Measurements from ENCODE around the gene PRRT2.
A peak's percentile ranks its signal among the peaks of the same experiment; 100 is the strongest.

Gene PRRT2

DNA sequence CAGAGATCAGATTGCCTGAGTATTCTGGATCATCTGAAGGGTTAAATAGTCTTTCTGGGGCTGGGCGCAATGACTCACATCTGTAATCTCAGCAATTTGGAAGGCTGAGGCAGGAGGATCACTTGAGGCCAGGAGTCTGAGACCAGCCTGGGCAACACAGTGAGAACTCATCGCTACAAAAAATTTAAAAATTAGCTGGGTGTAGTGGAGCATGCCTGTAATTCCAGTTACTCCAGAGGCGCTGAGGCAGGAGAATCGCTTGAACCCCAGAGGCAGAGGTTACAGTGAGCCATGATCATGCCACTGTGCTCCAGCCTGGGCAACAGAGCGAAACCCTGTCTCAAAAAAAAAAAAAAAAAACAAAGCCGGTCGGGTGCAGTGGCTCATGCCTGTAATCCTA, 23.9 kb downstream of the PRRT2 start:
- no peak for DNase-seq

DNA sequence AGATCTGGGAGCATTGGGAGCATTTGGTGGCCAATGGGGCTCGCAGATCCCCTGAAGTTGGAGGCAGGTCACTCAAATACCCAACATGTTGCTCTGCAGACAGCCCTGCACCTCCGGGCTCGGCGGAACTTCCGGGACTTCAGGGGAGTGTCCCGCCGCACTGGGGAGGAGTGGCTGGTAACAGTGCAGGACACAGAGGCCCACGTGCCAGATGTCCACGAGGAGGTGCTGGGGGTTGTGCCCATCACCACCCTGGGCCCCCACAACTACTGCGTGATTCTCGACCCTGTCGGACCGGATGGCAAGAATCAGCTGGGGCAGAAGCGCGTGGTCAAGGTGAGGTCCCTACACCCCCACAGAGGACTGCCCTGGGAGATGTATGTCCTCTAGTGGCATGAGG, 24.6 kb downstream of the PRRT2 start:
- DNase-seq = no peak

DNA sequence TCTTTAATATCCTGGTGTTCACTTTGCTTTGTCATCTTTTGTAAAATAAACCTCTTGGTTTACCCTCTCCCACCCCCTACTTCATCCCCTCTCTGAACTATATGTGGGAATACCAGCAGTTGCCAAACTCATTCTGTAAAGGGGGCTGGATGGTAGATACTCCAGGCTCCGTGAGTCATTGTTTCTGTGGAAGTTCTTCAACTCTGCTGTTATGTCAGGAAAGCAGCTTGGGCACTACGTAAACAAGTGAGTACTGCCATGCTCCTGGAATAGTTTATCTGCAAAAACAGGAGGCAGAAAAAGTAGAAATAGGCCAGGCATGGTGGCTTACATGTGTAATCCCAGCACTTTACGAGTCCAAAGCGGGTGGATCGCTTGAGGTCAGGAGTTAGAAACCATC, 25.8 kb downstream of the PRRT2 start:
- no peak for DNase-seq

DNA sequence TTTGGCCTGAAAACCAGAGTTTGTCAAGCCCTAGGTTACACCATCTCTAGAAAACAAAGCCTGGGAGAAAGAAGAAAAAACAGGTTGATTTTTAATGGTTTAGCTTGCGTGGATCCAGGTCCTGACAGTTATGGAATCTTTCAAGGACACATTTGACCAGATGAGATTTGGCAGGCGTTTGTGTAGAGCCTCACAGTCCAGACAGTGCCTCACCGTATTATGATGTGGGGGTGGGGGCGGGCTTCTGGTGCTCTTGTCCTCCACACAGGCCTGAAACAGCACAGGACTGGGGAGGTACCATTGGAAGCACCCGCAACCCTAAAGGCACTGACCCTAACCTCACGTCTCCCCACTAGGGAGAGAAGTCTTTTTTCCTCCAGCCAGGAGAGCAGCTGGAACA, 27.8 kb downstream of the PRRT2 start:
- no peak for DNase-seq

DNA sequence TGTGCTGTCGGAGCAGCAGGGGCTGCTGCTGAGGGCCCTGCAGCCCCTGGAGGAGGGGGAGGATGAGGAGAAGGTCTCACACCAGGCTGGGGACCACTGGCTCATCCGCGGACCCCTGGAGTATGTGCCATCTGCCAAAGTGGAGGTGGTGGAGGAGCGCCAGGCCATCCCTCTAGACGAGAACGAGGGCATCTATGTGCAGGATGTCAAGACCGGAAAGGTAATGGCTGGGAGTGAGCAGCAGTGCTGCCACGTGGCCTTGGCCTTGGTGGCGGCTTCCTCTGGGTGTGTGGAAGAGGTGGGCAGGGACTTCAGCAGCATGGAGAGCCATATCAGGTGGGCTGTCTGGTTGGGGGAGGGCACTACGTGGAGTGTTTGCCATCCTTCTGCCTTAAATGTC, 28.2 kb downstream of the PRRT2 start:
- no peak for DNase-seq

DNA sequence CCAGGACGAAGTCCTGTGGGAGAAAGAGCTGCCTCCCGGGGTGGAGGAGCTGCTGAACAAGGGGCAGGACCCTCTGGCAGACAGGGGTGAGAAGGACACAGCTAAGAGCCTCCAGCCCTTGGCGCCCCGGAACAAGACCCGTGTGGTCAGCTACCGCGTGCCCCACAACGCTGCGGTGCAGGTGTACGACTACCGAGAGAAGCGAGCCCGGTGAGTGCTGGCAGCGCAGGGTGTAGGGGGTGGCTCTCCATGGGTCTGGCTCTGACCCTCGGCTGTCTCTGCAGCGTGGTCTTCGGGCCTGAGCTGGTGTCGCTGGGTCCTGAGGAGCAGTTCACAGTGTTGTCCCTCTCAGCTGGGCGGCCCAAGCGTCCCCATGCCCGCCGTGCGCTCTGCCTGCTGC, 29.6 kb downstream of the PRRT2 start:
- DNase-seq = no peak

DNA sequence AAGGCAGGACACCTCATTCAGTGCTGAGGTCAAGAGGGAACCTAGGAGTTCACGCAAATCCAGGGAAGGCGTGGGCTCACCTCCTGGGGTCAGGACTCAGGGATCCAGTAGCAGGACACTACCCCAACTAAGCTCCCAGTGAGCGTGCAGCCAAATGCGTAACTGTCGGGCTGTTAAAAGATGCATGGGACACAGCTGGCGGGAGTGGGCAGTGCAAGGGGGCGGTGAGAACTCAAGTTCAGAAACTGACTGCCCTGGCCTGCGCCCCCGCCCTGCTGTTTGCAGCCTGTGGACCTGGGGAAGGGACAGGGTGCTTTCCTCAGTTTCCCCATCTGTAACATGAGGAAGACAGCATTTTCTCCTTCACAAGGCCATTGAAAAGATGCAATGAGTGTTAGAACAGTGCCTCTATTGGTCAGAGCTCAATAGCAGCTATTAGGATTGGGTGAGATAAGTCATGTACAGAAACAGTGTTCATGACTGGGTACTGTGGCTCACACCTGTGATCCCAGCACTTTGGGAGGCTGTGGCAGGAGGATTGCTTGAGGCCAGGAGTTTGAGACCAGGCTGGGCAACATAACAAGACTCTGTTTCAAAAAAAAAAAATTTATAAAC, 30.8 kb downstream of the PRRT2 start:
- no peak for DNase-seq

DNA sequence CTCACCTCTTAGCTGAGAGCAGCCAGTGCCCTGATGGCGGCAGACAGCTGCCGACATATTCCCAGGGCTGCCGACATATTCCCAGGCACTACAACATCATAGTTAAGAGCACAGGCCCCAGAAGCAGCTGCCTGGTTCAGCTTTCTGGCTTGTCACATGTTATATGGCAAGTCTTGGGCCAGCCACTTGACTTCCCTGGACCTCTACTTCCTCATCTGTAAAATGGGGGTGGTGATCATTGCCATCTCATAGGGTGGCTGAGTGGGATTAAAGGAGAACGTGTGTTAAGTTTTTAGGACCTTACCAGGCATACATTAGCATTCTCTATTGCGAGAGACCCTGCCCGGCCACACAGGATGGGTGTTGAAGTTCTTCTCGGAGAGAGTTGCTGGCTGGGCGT, 31.9 kb downstream of the PRRT2 start:
- DNase-seq = no peak

DNA sequence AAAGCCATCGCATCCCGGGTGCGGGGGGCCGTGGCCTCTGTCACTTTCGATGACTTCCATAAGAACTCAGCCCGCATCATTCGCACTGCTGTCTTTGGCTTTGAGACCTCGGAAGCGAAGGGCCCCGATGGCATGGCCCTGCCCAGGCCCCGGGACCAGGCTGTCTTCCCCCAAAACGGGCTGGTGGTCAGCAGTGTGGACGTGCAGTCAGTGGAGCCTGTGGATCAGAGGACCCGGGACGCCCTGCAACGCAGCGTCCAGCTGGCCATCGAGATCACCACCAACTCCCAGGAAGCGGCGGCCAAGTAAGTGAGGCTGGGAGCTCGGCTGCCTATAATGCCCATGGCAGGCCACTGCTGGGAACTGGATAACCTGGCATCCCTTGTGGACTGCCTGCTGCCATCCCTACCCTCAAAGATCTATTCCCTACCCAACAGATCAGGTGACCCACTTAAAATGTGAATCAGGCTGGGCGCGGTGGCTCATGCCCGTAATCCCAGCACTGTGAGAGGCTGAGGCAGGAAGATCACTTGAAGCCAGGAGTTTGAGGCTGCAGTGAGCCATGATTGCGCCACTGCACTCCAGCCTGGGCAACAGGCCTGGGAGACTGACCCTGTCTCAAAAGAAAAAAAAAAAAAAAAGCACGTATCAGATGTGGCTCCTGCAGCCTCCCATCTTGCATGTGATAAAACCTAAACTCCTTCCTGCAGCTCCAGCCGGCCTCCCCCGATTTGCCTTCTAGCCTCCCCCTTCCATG, 32.8 kb downstream of the PRRT2 start:
- DNase-seq = no peak

DNA sequence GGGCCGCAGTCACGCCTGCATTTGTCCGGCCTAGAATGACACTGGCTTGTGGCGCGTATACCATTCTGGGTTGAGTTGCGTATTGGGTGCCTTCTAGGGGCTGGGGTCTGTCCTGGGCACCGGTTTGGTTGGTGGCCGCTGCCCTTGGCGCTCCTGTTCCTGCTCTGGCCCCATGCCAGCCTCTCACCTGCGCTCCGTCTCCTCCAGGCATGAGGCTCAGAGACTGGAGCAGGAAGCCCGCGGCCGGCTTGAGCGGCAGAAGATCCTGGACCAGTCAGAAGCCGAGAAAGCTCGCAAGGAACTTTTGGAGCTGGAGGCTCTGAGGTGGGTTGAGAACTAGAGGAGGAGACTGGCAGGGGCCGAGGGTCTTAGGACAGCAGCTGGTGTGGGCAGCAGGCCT, 33.7 kb downstream of the PRRT2 start:
- DNase-seq = no peak

DNA sequence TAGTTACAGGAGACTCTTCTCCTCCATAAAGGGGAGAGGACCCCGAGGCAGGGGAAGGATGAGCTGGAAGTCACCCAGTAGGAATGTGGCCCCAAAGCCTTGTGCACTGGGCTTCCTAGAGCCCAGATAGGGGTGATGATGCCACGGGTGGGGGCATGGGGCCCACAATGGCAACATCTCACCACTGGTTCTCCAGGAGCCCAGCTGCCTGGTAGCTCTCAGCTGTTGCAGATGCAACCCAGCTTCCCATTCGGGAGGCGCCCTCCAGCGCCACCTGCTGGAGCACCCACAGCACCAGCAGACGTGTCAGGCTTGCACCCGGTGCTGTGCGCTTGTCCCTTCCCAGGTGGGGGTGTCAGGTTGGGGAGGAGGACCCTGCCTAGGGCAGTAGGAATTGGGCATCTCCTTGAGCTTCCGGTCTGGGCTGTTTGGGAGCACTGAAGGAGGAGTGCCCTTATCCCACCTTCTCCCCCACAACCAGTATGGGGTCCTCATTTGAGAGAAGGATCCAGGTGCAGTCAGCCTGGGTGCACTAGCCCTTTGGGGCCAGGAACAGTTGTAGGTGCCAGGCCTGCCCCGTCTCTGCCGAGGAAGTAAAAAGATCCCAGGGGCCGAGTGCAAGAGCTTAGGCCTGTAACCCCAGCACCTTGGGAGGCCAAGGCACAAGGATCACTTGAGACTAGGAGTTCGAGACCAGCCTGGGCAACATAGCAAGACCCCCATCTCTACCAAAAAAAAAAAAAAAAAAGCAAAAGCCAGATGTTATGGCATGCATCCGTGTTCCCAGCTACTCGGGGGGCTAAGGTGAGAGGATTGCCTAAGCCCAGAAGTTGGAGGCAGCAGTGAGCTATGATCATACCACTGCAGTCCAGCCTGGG, 36.7 kb downstream of the PRRT2 start:
- DNase-seq = peak; percentile 62

DNA sequence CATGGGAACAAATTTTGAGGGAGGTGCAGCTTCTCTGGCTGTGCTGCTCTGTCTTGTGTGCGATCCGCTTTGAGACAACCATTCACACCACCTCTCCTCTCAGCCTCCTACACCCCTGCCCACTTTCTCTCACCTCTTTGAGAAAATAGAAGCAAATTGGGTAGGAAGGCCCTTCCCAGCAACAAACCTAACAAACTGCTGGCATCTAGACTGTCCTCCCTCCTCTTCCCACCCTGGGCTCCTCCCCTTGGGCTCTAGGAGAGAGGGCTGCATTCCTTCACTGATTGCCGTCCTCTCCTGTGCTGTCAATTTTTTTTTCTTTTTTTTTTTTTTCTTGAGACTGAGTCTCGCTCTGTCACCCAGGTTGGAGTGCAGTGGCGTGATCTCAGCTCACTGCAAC, 37.5 kb downstream of the PRRT2 start:
- no peak for DNase-seq

DNA sequence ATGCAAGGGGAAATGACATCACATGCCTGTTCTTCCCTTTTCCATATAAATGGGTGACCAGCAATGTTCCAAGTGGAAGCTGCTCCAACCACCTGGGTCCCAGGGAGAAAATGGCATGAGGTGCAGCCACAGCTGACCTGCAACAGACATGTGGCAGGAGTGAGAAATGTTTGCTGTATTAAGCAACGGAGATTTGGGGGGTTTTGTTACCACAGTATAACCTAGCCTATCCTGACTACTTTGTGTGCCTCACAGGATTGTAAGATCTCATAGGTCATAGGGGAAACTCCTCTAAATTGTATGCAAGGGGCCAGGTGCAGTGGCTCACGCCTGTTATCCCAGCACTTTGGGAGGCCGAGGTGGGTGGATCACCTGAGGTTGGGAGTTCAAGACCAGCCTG, 39.0 kb downstream of the PRRT2 start:
- no peak for DNase-seq

DNA sequence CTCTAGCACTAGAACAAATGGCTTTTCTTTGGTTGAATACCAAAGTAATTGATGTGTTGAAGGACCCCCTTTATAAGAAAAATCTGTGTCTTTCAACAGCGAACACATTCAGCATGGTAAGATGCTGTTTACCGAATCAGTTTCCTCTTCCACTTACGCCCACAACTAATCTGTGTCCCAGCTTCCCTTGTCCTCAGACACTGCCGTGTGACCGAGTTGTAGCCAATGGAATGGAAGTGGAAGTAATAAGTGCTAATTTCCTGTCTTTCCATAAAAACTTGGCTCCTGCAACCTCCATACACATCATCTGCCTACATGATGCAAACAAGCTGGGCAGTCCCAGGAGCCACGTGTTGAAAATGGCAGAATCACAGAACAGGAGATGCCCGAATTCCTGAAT, 40.7 kb downstream of the PRRT2 start:
- peak; percentile 54 for DNase-seq

DNA sequence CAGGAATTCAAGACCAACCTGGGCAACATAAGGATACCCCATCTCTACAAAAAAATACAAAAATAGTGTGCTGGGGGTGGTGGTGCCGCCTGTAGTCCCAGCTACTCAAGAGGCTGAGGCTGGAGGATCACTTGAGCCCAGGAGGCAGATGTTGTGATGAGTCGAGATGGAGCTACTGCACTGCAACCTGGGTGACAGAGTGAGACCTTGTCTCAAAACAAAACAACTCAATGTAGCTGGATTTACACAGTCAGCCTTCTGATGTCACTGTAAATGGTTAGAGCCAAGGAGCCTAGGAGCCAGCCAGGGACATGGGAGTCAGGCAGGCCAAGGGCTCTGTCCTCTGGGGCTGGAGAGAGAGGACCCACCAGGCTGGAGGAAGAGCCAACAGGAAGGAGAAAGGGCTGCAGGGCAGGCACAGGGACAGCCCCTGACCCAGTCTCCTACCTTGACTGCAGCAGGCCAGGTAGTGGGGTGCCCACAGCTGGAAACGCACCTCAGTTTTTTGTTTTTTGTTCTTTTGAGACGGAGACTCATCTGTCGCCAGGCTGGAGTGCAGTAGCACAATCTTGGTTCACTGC, 42.6 kb downstream of the PRRT2 start:
- DNase-seq = no peak

DNA sequence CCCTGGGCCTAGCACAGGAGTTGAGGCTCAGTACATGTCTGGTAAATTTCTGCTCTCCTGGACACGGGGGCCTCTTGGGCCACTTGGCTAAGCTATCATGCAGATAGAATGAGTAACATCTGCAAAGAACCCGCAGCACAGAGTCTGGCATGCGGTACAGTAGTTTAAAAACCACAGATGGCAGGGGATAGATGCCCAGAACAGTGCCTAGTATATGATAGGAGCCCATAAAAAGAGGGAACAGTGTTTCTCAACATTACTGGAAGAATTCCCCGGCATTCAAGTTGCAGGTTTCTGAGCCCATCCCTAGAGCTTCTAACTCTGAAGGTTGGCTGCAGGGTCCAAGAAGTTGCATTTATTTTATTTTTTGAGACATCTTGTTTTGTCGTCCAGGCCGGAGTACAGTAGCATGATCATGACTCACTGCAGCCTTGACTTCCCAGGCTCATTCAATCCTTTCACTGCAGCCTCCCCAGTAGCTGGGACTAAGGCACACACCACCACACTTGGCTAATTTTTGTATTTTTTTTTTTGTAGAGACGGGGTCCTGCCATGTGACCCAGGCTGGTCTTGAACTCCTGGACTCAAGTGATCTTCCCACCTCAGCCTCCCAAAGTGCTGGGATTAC, 45.3 kb downstream of the PRRT2 start:
- DNase-seq = peak; percentile 26

DNA sequence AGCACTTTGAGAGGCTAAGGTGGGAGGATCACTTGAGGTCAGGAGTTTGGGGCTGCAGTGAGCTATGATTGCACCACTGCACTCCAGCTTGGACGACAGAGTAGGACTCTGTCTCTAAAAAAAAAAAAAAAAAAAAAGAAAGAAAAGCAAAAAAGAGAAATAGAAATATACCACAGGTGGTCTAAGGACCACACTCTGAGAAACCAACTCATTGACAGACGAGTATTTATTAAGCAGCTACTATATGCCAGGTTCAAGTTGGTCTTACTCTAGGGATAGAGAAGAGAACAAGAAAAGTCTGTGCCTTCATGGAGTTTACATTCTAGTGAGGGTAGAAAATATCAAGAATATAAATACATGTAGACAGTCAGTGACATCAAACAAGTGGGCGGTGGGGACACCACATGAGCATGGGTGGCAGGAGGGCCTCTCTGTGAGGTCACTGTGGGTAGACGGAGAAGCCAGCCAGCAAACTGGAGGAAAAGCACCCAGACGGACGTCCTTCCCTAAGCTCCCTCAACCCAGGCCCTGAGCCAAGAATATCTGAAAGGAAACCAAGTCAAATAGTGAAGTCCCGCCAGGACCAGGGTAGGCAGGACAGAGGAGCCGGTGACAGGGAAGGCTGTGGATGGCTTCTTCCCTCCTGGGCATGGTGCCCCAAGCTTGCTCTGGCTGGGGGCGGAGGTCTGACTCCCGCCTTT, 46.3 kb downstream of the PRRT2 start:
- DNase-seq = no peak

DNA sequence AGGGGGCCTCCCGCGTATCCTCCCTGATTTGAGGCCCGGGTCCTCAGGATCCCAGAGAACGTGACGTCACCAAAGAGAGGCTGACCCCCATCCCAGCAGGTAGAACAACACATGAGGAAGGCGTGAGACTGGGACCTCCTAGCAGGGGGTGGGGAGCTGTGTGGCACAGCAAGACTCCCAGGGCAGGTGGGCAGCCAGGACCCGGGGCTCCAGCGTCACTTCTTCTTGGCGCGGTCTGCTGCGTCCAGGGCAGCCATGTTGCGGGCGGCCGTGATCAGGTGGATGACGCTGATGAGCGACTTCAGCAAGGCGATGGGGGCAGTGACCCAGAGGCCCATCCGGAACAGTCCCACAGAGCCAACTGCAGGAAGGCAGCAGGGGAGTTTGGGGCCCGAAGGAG, 47.0 kb downstream of the PRRT2 start:
- no peak for DNase-seq

DNA sequence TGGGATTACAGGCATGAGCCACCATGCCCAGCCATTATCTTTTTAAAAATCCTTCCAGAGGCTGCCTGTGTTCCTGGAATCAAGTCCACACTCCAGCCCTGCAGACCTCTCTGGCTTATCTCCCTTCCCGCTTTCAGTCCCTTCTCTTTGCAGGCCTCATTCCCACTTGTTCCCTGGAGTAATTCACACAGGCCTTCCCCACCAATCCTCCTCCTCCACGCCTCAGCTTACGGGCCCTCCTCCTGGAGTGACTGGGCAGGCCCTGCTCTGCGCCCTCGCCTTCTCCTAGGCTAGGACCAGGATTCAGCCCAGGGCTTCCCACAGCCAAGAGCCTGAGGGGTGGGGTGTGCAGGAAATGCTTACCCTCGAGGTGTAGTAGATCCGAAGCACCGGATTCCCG, 48.2 kb downstream of the PRRT2 start:
- DNase-seq = no peak

DNA sequence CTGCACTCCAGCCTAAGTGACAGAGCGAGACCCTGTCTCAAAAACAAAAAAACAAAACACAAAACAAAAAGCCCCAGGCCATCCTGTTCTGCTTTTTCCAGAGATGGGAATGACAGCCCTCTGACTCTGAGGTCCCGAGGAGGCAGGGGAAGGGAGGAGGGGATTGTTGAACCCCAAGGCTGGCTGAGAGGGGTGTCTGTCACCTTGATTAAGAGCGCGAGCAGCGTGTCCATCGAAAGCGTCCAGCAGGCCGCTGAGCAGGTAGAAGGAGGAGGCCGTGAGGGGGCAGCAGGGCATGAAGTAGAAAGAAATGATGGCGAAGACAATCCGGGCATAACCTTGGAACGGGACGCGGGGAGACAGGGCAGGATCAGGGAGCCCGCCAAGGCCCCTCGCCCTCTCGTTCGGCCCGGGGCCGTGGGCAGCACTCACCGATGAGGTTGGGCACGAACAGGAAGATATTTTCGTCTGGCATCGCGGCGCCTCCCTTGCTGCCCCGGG, 50.4 kb downstream of the PRRT2 start:
- DNase-seq = no peak

DNA sequence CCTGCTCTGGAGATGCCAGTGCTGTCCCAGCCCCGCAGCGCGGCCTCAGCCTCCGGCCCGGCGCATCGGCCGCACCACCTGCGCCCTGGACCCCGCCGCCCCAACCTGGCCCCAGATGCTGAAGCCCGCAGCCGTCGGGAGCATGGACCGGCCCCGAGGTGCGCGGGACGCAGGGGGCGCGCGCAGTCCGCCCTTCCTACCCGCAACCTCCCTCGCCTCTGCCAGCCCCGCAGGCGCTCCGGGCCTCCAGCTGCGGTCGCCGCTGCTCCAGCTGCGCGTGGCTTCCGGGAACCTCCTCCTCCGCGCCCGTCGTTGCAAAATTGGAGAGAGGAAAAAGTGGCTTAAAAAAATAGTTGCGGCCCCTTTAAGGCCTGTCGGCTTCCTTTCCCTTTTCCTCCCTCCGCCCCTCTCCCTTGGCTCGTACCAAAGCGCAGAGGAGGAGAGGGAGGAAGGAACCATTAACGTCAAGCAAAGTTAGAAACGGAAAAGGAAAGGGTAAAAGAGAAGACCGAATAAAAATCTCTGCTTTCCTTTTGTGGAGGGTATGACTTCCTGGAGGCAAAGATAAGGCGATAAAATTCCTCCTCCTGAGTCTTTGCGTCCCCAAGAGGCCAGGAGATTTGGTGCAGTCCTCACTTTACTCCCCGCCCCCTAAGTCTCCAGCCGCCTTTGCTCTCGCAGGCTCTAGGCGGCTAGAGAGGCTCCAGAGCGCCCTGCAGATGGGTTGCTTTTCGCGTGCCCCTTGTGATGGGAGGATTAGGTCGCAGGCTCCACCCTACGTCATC, 51.1 kb downstream of the PRRT2 start, which contains the start of gene CDIPT:
TSS of gene CDIPT (minus strand) at position 343 of the 785 bp plus-strand sequence. CDS start 369 bp downstream, outside the sequence.
- peak; percentile 98 for DNase-seq

Measured in HCEC 1CT (cell line).